ENCODE data around the gene MTFR1L.
"Not testable (repeated sequence)": the region's sequence is repeated elsewhere in the genome, so short reads cannot be mapped to it uniquely, and the experiment has no call there.

Gene MTFR1L

GRCh38 chr1:25825605-25826004 lies 5.9 kb downstream of the MTFR1L start:
- DNase-seq (ENCODE audit: low read depth in 3 of 3) = no peak

GRCh38 chr1:25826571-25826970 lies 6.8 kb downstream of the MTFR1L start:
- no peak for DNase-seq (ENCODE audit: low read depth in 3 of 3)

- no peak for DNase-seq (ENCODE audit: low read depth in 3 of 3)
Measured at GRCh38 chr1:25828491-25828890, 8.7 kb downstream of the MTFR1L start.

DNA sequence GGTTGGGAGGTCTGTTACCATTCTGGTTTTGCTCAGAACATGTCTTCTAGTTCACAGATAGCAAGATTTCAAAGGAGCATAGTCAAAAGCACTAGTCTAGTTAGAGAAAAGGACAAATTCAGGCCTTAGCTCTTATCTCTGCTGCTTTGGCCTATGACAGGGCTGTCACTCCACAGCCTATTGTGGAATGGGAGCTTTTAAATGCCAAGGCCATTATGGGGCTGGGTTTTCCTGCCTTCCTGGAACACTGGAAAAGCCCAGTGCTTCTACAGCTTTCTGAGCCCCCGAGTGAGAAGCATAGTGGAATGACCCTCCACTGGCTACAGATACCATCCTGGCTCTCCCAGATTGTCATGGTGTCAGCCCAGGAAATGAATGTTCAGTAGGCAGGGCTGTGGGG lies 9.3 kb downstream of the MTFR1L start:
- DNase-seq (ENCODE audit: low read depth in 3 of 3) = no peak

DNA sequence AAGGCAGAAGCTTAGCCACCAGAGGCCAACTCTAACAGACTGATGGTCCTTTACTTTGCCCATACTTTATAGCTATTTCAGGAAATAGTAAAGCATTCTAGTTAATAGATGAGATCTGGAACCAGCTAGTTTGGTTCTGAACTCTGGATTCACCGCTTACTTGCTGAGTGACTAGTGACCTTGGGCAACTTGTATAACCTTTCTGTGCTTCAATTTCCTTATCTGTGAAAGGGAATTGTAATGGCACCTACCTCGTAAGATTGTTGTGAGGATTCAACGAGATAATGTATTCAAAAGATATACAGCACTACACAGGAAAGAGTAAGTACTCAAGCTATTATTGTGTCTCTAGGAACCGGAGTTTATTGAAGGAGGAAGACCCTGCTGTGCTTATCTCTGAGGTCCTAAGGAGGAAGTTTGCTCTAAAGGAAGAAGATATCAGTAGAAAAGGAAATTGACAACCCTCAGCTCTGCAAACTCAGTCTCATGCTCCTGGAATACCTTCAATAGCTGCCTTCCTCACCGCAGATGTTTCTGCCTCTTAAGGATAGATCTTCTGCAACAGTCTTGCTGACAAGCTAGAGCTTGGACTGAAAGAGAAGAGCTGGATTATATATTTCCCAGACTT lies 11.9 kb downstream of the MTFR1L start:
- DNase-seq (ENCODE audit: low read depth in 3 of 3) = no peak

DNA sequence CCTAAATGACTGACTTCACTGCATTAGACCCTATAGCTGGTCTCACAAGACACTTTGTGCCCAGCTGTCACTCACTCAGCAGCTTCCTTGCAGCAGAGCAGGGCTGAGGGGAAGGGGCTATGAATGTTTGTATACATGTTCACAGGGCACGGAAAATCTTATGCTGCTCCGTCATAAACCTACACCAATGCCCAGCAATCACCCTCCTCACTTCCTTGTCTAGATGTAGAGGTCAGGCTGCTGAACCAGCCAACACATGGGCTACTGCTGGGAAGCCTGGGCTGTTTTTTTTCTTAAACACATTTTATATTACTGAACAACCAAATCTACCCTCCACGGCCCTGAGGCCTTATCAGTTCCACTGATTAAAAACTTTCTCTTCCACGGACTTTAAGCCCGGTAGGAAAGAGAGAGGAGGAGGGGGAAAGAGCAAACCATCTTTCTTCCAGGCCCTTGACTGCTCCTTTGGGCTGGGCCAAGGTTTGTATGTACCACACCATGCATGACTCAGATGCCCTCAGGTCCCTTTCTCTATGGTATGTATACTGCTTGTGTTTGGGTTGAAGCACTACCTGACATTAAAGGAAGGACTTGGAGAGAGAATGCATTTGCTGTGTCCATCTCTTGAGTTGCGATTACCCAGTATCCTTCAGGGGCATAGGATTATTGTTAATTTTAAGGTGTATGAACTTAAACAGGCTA lies 12.7 kb downstream of the MTFR1L start:
- no peak for DNase-seq (ENCODE audit: low read depth in 3 of 3)

- no peak for DNase-seq (ENCODE audit: low read depth in 3 of 3)
Measured at GRCh38 chr1:25833158-25833557, 13.4 kb downstream of the MTFR1L start.

DNA sequence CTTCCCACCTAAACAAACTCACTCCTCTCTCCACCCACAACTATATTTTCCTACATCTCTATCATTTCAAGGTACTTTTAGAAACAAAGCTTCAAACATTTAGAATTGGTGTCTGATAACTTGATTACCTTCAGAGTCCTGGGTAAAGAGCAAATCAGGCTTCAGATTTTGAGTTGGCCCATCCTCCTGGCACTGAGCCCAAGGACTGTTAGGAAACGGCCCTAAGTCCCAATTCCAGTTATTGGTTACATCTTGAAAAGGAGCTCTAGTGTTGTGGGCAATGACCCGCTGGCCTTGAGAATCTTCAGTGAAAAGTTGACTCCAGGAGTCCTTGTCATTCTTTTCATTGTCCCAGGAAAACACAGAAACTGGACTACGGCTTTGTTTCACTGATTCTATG lies 15.1 kb downstream of the MTFR1L start:
- no peak for DNase-seq (ENCODE audit: low read depth in 3 of 3)

DNA sequence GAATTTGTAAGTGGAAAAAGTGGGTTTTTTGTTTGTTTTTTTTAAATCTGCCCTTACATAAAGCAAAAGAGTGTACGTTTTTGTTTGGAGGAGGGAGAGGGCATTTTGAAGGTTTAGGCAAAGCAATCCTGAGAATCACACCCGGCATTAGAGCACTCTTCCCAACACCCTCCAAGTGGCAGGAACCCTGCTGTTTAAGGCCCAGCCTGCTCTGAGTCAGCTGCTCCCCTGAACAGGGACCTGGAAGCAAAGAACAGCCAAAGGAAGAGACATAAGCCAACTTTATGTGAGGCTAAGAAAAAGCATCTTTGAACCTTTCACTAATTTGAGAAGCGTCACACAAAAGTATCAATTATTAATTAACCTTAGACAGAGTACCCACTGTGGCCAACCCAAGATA lies 16.9 kb downstream of the MTFR1L start:
- no peak for DNase-seq (ENCODE audit: low read depth in 3 of 3)

- DNase-seq (ENCODE audit: low read depth in 3 of 3) = no peak
Measured at GRCh38 chr1:25837262-25837875, 17.6 kb downstream of the MTFR1L start.

- not testable (repeated sequence) for DNase-seq (ENCODE audit: low read depth in 3 of 3)
Measured at GRCh38 chr1:25839808-25840207, 20.1 kb downstream of the MTFR1L start.

- DNase-seq (ENCODE audit: low read depth in 3 of 3) = no peak
Measured at GRCh38 chr1:25843483-25843882, 23.7 kb downstream of the MTFR1L start.

DNA sequence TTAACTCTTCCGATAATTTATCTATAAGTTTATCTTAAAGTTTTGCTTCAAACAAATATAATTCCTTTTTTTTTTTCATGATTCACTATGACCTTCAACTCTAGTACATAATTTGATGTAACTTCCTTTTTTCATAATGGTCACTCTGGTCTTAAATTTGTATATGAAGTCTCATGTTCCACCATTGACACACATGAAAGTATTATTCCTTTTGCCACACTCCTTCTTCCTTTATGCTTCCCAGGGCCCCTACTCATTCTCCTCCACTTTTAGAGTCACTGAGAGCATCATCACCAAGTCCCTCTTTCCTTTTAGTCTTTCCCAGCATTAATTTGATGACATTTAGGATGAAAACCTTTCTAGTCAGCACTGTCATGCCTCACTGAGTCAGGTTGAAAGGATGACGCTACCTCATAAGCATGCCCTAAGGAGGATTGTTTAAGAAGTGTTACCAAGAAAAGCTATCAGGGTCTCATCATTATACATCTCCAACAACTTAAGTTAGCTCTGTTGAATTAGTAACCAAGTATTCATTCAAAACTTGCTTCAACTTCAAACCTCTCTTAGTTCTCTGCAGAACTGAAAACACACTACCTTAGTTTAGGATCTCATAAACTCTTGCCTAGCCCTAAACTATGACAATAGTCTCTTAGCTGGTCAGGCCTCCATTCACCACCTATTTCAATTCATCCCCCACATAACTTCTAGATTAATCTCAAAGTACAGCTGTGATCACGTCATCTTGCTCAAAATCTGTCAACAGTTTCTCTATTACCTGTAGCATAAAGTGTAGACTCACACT lies 25.0 kb downstream of the MTFR1L start:
- DNase-seq (ENCODE audit: low read depth in 3 of 3) = no peak

- no peak for DNase-seq (ENCODE audit: low read depth in 3 of 3)
Measured at GRCh38 chr1:25845664-25846063, 25.9 kb downstream of the MTFR1L start.

- DNase-seq (ENCODE audit: low read depth in 3 of 3) = no peak
Measured at GRCh38 chr1:25847929-25848328, 28.2 kb downstream of the MTFR1L start.

GRCh38 chr1:25848531-25848930 lies 28.8 kb downstream of the MTFR1L start:
- no peak for DNase-seq (ENCODE audit: low read depth in 3 of 3)

- DNase-seq (ENCODE audit: low read depth in 3 of 3) = no peak
Measured at GRCh38 chr1:25854554-25854953, 34.8 kb downstream of the MTFR1L start.

- no peak for DNase-seq (ENCODE audit: low read depth in 3 of 3)
Measured at GRCh38 chr1:25856856-25857255, 37.1 kb downstream of the MTFR1L start.

DNA sequence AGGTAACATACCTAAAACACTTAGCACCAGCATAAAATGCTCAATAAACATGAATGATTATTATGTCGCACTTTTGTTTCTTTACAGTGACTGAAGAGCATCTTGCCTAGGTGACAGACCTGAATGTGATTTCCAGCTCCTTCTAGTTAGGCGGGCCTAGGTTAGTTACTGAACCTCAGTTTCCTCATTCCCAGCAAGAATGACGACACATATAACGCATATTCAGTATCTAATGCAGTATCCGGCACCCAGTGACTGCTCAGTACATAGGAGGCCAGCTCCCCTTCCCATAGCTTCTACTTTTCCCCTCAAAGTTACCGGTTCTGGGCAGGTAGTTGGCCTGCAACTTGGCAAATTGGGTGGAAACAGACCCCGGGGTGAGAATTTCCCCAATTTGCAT lies 38.7 kb downstream of the MTFR1L start:
- DNase-seq (ENCODE audit: low read depth in 3 of 3) = no peak

DNA sequence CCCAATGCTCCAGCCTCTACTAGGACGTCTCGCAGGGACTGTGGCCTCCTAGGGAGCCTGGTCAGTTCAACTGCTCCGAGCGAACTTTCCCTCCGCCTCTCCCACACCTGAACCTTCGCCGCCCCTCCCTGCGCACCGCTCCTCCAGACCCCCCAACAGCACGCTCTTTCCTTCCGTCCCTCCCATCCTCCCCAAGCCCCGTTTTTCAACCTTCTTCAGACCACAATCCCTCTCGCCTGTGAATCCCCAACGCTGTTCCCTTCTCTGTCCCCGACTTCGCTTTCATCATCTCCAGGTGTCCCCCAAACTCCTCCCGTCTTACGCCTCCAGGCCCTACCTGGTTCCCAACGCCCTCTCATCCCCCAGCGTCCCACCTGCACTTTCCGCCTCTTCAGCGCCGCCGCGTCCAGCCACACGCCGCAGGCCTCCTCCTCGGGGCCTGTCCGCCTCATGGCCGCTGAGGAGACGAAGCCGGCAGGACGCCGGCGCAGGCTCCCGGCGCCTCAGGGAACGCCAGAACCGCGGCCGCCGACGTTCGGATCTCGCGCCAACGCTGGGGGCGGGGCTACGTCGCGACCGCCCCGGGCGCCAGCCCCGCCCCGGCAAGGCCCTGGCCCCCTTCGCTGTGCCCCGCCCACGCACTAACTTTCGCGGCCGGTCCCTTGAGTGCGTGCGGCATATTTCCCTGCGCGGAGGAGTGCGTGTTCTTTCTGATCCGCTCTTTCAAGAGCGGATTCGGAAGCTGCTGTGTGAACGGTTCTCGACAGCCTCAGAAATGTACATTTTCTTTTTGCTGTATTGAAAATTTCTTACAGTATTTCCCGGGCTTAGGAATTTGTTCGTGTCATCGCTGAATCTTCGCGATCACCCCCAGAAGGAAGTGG lies 39.4 kb downstream of the MTFR1L start, which contains the start of gene AUNIP:
Gene AUNIP, minus strand, starts transcription at position 552 of the 884 bp plus-strand sequence. Its CDS starts 100 bp downstream, at position 452.
- peak; percentile 80 to 89 (median 84) for DNase-seq (ENCODE audit: low read depth in 3 of 3)
